HK-2 (cell line): ENCODE data around the gene YLPM1.
"Not testable (repeated sequence)": the region's sequence is repeated elsewhere in the genome, so short reads cannot be mapped to it uniquely, and the experiment has no call there.

Experiments used
- DNase-seq: peaks from one replicate; pipeline ENCODE4 v3.0.0-alpha.2; 2018; ENCODE audit not compliant: unreplicated experiment

YLPM1 gene, protein sequence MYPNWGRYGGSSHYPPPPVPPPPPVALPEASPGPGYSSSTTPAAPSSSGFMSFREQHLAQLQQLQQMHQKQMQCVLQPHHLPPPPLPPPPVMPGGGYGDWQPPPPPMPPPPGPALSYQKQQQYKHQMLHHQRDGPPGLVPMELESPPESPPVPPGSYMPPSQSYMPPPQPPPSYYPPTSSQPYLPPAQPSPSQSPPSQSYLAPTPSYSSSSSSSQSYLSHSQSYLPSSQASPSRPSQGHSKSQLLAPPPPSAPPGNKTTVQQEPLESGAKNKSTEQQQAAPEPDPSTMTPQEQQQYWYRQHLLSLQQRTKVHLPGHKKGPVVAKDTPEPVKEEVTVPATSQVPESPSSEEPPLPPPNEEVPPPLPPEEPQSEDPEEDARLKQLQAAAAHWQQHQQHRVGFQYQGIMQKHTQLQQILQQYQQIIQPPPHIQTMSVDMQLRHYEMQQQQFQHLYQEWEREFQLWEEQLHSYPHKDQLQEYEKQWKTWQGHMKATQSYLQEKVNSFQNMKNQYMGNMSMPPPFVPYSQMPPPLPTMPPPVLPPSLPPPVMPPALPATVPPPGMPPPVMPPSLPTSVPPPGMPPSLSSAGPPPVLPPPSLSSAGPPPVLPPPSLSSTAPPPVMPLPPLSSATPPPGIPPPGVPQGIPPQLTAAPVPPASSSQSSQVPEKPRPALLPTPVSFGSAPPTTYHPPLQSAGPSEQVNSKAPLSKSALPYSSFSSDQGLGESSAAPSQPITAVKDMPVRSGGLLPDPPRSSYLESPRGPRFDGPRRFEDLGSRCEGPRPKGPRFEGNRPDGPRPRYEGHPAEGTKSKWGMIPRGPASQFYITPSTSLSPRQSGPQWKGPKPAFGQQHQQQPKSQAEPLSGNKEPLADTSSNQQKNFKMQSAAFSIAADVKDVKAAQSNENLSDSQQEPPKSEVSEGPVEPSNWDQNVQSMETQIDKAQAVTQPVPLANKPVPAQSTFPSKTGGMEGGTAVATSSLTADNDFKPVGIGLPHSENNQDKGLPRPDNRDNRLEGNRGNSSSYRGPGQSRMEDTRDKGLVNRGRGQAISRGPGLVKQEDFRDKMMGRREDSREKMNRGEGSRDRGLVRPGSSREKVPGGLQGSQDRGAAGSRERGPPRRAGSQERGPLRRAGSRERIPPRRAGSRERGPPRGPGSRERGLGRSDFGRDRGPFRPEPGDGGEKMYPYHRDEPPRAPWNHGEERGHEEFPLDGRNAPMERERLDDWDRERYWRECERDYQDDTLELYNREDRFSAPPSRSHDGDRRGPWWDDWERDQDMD (N-terminal part only)

DNA sequence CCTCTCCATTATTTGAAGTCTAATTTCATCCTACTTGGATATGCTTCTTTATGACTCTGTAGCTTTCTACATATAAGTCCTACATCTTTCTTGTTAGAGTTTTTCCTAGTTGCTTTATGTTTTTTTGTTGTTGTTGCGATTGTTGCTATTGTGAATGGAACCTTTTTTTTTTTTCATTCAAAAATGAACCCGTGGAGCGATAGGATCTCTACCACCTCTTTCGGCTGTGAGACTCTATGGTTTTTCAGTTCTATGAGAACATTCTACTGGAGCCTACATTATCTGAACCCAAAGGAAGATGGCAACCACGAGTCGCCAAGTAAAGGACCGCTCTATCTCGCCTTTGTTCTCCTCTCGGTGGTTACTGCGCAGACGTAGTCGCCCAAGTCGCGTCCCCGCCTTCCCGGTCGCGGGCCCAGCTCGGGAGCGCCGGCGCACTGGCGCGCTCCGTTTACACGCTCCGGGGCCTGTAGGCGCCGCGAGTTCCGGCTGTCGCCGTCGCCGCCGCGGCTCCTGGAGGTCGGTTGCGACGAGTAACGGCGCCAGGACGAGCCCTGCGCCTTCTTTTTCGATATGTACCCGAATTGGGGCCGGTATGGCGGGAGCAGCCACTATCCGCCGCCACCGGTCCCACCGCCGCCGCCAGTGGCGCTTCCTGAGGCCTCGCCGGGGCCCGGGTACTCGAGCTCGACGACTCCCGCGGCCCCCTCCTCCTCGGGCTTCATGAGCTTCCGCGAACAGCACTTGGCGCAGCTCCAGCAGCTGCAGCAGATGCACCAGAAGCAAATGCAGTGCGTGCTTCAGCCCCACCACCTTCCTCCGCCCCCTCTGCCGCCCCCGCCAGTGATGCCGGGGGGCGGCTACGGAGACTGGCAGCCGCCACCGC, at the start of gene YLPM1:
YLPM1 (plus strand) TSS at position 400 of the 886 bp plus-strand sequence; CDS start at position 574, 174 bp downstream.
- DNase-seq: peak; percentile 90

DNA sequence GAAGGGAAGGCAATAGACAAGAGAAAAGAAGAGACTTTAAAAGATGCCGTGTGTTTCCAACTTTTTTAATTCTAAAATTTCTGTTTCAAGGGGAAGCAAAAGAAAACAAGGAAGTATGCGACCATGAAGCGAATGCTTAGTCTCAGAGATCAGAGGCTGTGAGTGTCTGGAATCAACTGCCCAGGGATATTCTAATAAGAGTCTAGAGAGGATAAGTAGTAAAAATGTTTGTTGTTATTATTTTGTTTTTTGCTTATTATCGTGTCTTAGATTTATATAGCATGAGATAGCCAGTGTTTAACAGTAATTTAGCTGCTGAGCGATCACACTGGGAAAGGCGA, 49.8 kb upstream of the YLPM1 start:
- no peak for DNase-seq

DNA sequence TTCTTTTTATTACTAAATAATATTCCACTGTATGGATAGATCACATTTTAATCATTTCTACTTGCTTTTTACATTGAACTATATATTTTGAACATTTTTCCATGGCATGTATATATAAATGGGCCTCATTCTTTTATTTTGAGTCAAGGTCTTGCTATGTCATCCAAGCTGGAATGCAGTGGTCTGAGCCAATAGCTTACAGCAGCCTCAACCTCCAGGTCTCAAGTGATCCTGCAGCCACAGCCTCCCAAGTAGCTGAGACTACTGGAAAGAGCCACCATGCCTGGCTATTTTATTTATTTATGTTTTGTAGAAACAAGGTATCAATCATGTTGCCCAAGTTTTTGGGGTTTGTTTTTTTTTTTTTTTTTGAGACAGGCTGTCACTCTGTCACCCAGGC, 42.6 kb upstream of the YLPM1 start:
- DNase-seq: no peak

DNA sequence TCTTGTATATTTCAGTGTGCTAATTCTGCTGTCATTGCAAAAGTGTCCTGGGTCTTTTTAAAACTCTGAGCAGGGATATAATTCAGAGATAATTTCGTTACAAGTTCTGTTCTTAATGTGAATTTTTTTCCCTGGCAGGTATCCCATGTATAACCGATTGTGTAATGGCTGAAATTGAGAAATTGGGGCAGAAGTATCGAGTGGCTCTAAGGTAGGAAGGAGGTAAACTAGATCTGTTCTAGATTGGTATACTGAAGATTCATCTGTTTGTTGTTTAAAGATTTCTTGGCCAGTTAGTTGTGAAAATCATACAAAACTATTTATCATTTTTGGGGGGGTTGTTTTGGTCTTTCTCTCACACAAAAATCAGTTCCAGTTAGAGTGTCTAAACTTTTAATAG, 40.0 kb upstream of the YLPM1 start:
- DNase-seq: no peak

DNA sequence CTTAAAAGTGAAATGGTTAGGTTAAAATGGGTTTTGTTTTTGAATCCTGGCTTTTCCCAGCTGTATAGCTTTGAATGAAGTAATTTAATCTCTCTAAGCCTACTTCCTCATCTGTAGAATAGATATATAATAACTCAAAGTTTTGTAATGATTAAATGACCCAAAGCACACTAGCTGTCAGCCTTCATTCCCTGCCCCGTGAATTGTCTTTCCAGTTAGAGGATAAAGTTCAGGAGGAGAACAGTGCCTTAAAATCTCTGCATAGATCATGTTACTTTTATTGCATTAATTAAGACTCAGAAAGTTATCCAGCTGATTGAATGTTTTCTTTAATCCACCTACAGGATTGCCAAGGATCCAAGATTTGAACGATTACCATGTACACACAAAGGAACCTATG, 30.7 kb upstream of the YLPM1 start:
- no peak for DNase-seq

DNA sequence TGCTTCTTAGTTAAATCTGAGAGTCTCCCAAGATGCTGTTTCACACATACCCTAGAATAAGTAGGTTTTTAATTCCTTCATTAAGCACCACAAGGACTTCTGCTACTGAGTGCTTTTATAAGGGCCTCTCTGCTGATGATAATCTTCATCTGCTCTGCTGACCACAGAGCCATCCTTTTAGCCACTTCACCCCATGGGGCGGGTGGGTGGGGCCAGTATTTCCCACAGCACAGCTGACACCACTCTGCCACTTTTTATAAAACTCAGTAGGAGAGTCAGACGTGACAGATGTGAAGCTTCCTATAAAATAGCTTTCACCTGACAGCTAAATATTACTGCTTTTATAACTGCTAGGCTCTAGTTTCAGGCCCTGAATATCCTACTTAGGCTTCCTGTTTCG, 29.9 kb upstream of the YLPM1 start:
- no peak for DNase-seq

DNA sequence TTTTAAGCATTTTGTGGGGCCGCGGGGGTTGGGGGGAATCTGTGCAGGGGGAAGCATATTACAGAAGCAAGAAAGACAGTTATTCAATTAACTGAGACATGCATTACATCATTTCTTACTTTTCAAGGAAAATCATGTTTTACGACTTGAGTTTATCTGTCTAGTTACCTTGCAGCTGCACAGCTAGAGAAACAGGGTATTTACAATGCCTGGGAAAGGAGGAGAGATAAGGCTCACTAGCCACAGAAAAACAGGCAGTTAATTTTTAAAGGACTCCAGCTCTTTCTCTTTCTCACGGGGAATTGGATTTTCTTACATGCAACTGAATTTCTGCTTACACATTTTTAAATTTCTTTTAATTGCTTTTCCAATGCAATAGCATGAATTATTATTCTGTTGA, 28.0 kb upstream of the YLPM1 start:
- no peak for DNase-seq

DNA sequence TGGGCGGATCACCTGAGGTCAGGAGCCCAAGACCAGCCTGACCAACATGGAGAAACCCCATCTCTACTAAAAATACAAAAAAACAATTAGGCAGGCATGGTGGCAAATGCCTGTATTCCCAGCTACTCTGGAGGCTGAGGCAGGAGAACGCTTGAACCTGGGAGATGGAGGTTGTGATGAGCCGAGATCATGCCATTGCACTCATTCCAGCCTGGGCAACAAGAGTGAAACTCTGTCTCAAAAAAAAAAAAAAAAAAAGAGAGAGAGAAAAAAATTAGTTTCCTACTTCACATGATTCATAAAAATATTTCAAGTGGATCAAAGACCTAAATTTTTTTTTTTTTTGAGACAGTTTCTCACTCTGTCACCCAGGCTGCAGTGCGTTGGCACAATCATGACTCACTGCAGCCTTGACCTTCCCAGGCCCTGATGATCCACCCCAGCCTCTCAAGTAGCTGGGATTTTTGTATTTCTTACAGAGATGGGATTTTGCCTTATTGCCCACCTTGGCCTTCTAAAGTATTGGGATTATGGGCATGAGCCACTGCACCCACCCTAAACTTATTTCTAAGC, 25.3 kb upstream of the YLPM1 start:
- peak; percentile 18 for DNase-seq

DNA sequence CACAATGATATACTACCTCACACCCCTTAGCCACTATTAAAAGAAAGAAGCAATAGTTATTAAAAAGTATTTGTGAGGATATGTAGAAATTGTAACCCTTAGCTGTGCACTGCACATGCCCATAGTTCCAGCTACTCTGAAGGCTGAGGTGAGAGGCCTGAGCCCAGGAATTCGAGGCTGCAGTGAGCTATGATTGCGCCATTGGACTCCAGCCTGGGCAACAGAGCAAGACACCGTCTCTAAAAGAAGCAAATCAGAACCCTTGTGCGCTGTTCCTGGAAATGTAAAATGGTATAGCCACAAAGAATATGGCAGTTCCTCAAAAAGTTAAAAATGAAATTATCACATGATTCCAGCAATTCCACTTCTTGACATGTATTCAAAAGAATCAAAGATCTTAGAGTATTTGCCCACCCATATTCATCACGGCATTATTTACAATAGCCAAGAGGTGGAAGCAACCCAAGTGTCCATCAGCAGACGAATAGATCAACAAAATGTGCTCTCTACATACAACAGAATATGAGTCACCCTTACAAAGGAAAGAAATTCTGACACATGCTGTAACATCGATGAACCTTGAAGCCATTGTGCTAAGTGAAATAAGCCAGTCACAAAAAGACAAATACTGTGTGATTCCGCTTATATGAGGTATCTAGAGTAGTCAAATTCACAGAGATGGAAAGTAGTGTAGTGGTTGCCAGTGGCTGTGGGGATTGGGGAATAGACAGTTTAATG, 23.7 kb upstream of the YLPM1 start:
- no peak for DNase-seq

DNA sequence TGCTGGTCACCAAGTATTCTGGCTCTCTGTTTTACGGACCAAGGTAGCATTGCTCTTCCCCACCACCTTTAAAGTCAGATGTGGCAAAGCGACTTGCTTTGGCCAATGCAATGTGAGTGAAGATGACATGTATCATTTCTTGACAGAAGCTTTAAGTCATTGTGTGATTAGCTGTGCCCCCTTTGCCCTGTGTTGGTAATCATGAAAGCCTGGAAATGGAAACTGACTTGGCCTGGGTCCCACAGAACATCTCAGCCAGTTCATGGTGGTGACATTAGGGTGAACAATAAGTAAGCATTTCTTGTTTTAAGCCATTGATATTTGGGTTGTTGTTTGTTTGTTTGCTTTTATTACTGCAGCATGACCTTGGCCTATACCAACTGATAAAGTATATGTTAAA, 15.9 kb upstream of the YLPM1 start:
- no peak for DNase-seq

DNA sequence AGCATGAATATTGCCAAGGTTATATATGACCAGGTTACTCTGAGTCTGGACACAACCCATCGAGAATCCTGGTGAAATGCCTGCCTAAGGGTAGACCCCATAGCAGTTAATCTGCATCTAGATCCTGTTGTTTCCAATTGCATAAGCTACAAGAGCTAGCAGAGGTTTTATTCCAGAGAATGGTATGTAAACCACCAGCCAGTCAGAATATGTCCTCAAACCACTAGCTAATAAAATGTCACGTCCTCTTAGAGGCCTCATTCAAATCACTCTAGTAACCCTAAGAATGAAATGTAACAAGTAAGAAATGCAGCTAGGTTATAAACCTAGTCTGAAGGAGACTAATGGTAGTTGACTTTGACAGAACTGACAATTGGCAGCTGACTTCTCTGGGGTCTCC, 9.0 kb upstream of the YLPM1 start:
- no peak for DNase-seq

DNA sequence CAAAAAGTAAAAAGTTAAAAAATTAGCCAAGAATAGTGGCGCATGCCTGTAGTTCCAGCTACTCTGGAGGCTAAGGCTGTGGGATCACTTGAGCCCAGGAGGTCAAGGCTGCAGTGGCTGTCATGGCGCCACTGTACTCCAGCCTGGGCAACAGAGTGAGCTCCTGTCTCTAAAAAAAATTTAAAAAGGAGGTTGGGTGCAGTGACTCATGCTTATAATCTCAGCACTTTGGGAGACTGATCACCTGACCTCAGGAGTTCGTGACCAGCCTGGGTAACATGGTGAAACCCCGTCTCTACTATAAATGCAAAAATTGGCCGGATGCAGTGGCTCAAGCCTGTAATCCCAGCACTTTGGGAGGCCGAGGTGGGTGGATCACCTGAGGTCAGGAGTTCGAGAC, 8.2 kb upstream of the YLPM1 start:
- no peak for DNase-seq

DNA sequence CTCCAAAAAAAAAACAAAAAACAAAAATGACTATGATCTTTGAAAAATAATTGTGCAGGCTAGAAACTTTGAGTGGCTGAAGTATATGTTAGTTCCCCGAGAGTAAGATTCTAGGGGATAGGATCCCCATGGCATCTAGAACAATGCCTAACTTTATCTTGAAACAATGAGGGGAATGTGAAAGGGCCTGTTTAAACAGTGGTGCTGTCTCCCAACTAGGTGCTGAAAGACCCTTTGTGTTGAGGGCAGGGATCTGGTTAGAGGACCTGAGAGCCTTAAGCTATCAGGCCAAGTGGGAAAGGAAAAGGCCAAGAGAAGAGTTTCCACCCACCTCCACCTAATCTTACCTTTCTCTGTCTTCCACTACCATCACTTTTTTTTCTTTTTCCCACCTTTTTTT, 6.8 kb upstream of the YLPM1 start:
- no peak for DNase-seq

DNA sequence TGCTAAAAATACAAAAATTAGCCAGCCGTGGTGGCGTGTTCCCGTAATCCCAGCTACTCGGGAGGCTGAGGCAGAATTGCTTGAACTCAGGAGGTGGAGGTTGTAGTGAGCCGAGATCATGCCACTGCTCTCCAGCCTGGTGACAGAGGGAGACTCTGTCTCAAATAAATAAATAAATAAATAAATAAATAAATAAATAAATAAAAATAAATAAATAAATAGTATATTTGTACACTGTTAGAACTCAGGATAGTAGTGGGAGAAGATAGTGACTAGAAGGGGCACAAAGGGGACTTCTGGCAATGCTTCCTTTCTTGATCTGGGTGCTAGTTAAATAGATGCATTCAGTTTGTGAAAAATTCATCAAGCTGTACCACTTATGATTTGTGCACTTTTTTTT, 4.6 kb upstream of the YLPM1 start:
- not testable (repeated sequence) for DNase-seq

DNA sequence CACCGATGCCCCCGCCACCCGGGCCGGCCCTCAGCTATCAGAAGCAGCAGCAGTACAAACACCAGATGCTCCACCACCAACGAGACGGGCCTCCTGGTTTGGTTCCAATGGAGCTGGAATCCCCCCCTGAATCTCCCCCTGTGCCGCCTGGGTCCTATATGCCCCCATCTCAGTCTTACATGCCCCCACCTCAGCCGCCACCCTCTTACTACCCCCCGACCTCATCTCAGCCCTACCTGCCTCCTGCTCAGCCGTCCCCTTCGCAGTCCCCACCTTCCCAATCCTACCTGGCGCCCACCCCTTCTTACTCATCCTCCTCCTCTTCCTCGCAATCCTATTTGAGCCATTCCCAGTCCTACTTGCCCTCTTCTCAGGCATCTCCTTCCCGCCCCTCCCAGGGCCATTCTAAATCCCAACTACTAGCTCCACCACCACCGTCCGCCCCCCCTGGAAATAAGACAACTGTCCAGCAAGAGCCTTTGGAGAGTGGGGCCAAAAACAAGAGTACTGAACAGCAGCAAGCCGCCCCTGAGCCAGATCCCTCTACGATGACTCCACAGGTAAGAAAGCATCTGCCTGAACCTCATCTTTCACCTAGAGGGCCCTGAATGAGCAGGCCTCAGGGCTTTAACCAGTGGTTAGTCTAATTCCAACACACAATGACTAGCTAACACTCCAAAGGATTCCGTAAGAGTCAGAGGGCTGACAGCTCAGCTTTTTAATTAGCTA, 851 bp downstream of the YLPM1 start:
- peak; percentile 20 for DNase-seq

DNA sequence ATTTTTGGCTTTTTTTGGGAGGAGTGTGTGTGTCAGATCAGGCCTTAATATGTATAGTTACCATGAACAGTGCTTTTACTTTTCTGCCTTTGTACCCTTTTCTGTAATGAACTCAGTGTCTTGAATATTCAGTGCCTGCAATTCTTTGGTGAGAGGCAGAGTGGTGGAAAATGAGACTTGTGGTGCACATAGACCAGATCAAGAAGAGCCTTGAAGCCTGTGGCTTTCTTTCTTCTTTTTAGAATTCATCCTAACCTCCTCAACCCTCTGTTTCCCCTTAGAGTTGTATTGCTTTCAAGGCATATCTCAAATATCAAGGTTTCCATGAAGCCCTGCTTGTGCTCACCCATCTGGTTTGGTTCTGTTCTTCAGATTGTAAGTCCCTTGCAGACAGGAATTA, 2.6 kb downstream of the YLPM1 start:
- no peak for DNase-seq

DNA sequence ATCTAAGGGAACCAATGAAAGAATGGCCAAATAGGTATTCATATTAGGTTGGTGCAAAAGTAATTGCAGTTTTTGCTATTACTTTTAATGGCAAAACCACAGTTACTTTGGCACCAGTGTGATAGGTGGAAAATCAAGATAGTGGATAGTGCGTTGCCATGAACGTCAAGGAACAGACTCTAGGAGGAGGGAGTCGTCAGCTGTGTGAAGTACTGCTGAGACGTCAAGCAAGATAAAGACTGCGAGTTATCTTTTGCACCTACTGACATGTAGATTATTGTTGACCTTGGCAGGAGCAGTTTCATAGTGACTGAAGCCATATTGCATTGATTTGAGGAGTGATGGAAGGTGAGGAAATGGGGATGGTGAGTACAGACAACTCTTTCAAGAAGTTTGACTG, 8.3 kb downstream of the YLPM1 start:
- no peak for DNase-seq

DNA sequence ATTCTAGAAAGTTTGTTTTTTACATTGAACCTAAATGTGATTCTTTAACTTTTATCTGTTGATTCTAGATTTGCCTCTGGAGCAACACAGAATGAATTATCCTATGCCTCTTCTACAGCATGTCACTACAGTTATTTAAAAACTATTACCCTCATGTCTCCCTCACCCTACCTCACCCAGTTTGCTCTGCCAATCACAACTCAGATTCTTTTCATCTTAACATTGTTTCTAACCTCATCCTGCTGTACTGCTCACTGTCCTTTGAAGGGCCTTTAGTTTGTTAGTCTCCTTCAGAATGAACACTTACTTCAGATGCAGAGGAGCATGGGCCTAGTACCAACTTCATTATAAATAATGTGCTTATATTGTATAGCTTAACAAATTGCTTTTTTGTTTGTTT, 21.5 kb downstream of the YLPM1 start:
- no peak for DNase-seq

DNA sequence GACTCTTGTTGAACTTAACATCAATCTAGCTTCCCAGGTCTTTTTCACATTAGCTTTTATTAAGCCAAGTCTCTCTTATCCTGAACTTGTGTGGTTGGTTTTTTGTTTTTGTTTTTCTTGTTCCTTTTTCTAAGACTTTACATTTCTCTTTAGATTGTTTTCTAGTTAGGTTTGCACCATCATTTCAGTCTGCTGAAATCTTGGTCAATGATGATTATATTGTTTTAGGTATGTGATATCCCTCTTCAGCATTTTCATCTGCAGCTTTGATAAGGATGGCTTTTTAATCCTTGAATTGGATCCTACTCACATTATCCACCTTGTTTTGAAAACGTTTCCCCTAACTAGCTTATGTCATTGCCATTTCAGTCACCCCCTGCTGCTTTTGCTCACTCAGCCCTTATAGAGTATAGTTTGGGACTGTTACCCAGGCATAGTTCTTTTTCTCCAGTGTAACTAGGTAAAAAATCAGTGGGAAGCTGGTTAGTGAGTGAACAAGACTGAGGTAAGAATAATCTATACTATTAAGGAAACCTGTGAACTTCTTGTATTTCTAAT, 22.0 kb downstream of the YLPM1 start:
- no peak for DNase-seq
